ENCODE data around the gene GRK5.

- TF ChIP-seq, protein P1, sequence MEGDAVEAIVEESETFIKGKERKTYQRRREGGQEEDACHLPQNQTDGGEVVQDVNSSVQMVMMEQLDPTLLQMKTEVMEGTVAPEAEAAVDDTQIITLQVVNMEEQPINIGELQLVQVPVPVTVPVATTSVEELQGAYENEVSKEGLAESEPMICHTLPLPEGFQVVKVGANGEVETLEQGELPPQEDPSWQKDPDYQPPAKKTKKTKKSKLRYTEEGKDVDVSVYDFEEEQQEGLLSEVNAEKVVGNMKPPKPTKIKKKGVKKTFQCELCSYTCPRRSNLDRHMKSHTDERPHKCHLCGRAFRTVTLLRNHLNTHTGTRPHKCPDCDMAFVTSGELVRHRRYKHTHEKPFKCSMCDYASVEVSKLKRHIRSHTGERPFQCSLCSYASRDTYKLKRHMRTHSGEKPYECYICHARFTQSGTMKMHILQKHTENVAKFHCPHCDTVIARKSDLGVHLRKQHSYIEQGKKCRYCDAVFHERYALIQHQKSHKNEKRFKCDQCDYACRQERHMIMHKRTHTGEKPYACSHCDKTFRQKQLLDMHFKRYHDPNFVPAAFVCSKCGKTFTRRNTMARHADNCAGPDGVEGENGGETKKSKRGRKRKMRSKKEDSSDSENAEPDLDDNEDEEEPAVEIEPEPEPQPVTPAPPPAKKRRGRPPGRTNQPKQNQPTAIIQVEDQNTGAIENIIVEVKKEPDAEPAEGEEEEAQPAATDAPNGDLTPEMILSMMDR (IDR thresholded peaks at IDR 0.05) = no peak
- TF ChIP-seq ZFX (IDR thresholded peaks at IDR 0.05; ENCODE audit: borderline replicate concordance) = no peak
Observed at GRCh38 chr10:119174109-119174508, 33.3 kb upstream of the GRK5 start.
